Measurements from ENCODE around the gene XPC. TPM values are rescaled to one million over a fixed set of nuclear protein-coding genes. Genes with fewer than 3 reads are reported as not detected.

Gene XPC
- total and polyA plus RNA-seq, 2 of the 8 experiments (the other 6 are each of a cell fraction or from before 2014, with no cell fraction given) = 8.8 to 27.3 TPM

DNA sequence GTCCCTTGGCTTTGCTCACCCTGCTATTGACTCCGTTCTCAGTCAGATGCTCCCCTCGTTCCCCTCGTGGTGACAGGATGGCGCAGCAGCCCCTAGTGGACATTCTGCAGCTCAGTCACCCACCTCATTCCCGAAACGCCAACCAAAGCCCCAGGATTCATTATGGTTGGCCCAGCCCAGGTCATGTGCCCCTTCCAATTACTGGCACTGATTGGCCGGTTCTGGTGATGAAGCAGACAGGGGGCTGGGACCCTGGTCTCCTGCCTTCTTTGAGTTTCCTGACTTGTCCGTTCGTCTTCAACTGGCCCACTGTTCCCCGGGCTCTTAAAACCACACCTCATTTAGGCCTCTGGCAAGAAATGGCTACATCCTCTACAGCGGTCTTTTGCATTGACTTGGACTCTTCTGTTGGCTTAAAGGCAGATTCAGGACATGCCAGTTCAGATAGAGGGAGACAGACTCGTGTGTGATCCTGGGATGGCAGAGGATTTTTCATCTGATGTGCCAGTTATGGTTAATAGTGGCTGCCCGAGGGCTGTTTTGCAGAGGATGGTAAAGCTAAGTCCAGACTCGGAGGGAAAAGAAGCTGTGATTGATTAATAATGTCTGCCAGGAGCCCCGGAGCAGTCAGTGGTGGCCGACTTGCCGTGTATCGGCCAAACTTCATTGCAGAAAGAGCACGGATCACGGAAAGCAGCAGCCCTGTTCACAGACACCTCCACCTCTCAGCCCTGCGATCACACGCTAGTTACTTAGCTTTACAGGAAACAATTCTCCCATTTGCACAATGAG lies 38.1 kb upstream of the XPC start (continued):
- peak; percentile 96 for TF ChIP-seq USF2 (IDR thresholded peaks at IDR 0.05; ENCODE audit: low read length)

All from H1 (cell line).